Measurements from ENCODE around the gene METTL24.

The METTL24 gene

GRCh38 chr6:110387986-110388385, 29.8 kb upstream of the METTL24 start:
- Histone ChIP-seq H3K27me3 (ENCODE audit: control insufficient read depth, insufficient read depth, low read length) (peaks cover 7% of the 10 kb centered on the region), H3K4me3 (ENCODE audit: low read length) (no peak overlapping the region), H3K4me2 (ENCODE audit: low read length) (no peak overlapping the region), H3K9me3 (replicated peaks; ENCODE audit: low read length) (no peaks in the 10 kb centered on the region), H3K9ac (ENCODE audit: low read depth, low read length) (no peak overlapping the region), H3K4me1 (ENCODE audit: control insufficient read depth, insufficient read depth, low read length) (no peaks in the 10 kb centered on the region), H3K36me3 (ENCODE audit: insufficient read depth, low read length) (no peaks in the 10 kb centered on the region)

GRCh38 chr6:110385458-110385863, 27.3 kb upstream of the METTL24 start:
- Histone ChIP-seq H3K4me2 (ENCODE audit: low read length) (no peak overlapping the region), H3K9me3 (replicated peaks; ENCODE audit: low read length) (no peaks in the 10 kb centered on the region), H3K4me1 (ENCODE audit: control insufficient read depth, insufficient read depth, low read length) (no peaks in the 10 kb centered on the region), H3K9ac (ENCODE audit: low read depth, low read length) (no peak overlapping the region), H3K27me3 (ENCODE audit: control insufficient read depth, insufficient read depth, low read length) (peaks cover 7% of the 10 kb centered on the region), H3K4me3 (ENCODE audit: low read length) (no peak overlapping the region), H3K36me3 (ENCODE audit: insufficient read depth, low read length) (no peaks in the 10 kb centered on the region)

- H3K9me3 ChIP-seq (replicated peaks; ENCODE audit: low read length), result no peaks in the 10 kb centered on the region
- no peak overlapping the region for H3K4me3 ChIP-seq (ENCODE audit: low read length)
- H3K9ac ChIP-seq (ENCODE audit: low read depth, low read length), result no peak overlapping the region
- H3K27me3 ChIP-seq (ENCODE audit: control insufficient read depth, insufficient read depth, low read length), result peaks cover 20% of the 10 kb centered on the region
- H3K4me1 ChIP-seq (ENCODE audit: control insufficient read depth, insufficient read depth, low read length), result no peaks in the 10 kb centered on the region
- H3K36me3 ChIP-seq (ENCODE audit: insufficient read depth, low read length), result no peaks in the 10 kb centered on the region
- no peak overlapping the region for H3K4me2 ChIP-seq (ENCODE audit: low read length)
These were observed 20.4 kb upstream of the METTL24 start for GRCh38 chr6:110378552-110378951.

GRCh38 chr6:110369066-110369465, 10.9 kb upstream of the METTL24 start:
- H3K4me1 ChIP-seq (ENCODE audit: control insufficient read depth, insufficient read depth, low read length), result no peaks in the 10 kb centered on the region
- H3K9ac ChIP-seq (ENCODE audit: low read depth, low read length), result no peak overlapping the region
- no peak overlapping the region for H3K4me2 ChIP-seq (ENCODE audit: low read length)
- no peaks in the 10 kb centered on the region for H3K36me3 ChIP-seq (ENCODE audit: insufficient read depth, low read length)
- H3K4me3 ChIP-seq (ENCODE audit: low read length), result no peak overlapping the region
- no peaks in the 10 kb centered on the region for H3K9me3 ChIP-seq (replicated peaks; ENCODE audit: low read length)
- H3K27me3 ChIP-seq (ENCODE audit: control insufficient read depth, insufficient read depth, low read length), result peaks cover 83% of the 10 kb centered on the region

DNA sequence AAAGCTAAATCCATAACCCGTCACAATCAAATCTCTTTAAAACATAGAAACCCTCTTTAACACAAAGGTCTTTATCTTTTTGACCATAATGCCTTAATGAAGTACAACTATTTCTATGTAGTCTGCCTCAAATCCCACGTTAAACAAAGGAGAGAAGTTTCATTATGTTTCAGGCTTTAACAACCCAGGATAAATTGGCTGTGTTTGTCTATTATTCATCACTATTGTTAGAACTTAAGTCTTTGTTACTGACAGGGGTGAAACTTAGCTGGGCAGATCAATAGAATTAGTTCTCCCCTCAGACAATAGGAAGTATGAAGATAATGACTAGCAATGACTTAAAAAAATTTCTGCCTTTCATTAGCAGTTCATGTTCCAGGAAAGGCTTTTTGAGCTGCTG, 10.1 kb upstream of the METTL24 start:
- Histone ChIP-seq H3K36me3 (ENCODE audit: insufficient read depth, low read length) (no peaks in the 10 kb centered on the region), H3K27me3 (ENCODE audit: control insufficient read depth, insufficient read depth, low read length) (peaks cover 84% of the 10 kb centered on the region), H3K9me3 (replicated peaks; ENCODE audit: low read length) (no peaks in the 10 kb centered on the region), H3K4me2 (ENCODE audit: low read length) (no peak overlapping the region), H3K9ac (ENCODE audit: low read depth, low read length) (no peak overlapping the region), H3K4me3 (ENCODE audit: low read length) (no peak overlapping the region), H3K4me1 (ENCODE audit: control insufficient read depth, insufficient read depth, low read length) (no peaks in the 10 kb centered on the region)

DNA sequence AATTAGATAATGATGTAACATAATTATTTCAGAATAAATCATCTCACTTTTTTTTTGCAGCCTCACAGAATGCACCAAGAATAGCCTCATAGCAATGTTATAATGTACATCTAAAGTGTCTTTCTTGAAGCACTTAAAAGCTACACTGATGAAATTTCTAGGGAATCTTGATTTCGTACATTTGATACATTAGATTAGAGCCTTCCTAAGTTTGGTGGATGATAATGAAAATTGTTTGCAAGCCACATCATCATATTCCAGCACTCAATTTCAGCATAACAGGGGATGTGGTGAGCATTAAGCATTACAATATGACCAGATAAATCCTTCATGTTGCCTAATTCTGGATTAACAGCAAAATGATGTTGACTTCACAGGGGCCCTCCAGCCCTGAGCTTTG, 9.7 kb upstream of the METTL24 start:
- H3K9ac ChIP-seq (ENCODE audit: low read depth, low read length), result no peak overlapping the region
- no peaks in the 10 kb centered on the region for H3K4me1 ChIP-seq (ENCODE audit: control insufficient read depth, insufficient read depth, low read length)
- no peaks in the 10 kb centered on the region for H3K36me3 ChIP-seq (ENCODE audit: insufficient read depth, low read length)
- H3K9me3 ChIP-seq (replicated peaks; ENCODE audit: low read length), result no peaks in the 10 kb centered on the region
- no peak overlapping the region for H3K4me3 ChIP-seq (ENCODE audit: low read length)
- peaks cover 87% of the 10 kb centered on the region for H3K27me3 ChIP-seq (ENCODE audit: control insufficient read depth, insufficient read depth, low read length)
- H3K4me2 ChIP-seq (ENCODE audit: low read length), result no peak overlapping the region

- H3K4me2 ChIP-seq (ENCODE audit: low read length), result no peak overlapping the region
- H3K27me3 ChIP-seq (ENCODE audit: control insufficient read depth, insufficient read depth, low read length), result peaks cover 95% of the 10 kb centered on the region
- no peaks in the 10 kb centered on the region for H3K4me1 ChIP-seq (ENCODE audit: control insufficient read depth, insufficient read depth, low read length)
- H3K4me3 ChIP-seq (ENCODE audit: low read length), result no peak overlapping the region
- no peak overlapping the region for H3K9ac ChIP-seq (ENCODE audit: low read depth, low read length)
- H3K36me3 ChIP-seq (ENCODE audit: insufficient read depth, low read length), result no peaks in the 10 kb centered on the region
- no peaks in the 10 kb centered on the region for H3K9me3 ChIP-seq (replicated peaks; ENCODE audit: low read length)
These were observed 8.8 kb upstream of the METTL24 start for GRCh38 chr6:110366975-110367374.

GRCh38 chr6:110366256-110366655, 8.1 kb upstream of the METTL24 start:
- peaks cover 95% of the 10 kb centered on the region for H3K27me3 ChIP-seq (ENCODE audit: control insufficient read depth, insufficient read depth, low read length)
- H3K4me1 ChIP-seq (ENCODE audit: control insufficient read depth, insufficient read depth, low read length), result no peaks in the 10 kb centered on the region
- no peaks in the 10 kb centered on the region for H3K36me3 ChIP-seq (ENCODE audit: insufficient read depth, low read length)
- no peak overlapping the region for H3K4me3 ChIP-seq (ENCODE audit: low read length)
- no peaks in the 10 kb centered on the region for H3K9me3 ChIP-seq (replicated peaks; ENCODE audit: low read length)
- no peak overlapping the region for H3K9ac ChIP-seq (ENCODE audit: low read depth, low read length)
- no peak overlapping the region for H3K4me2 ChIP-seq (ENCODE audit: low read length)

DNA sequence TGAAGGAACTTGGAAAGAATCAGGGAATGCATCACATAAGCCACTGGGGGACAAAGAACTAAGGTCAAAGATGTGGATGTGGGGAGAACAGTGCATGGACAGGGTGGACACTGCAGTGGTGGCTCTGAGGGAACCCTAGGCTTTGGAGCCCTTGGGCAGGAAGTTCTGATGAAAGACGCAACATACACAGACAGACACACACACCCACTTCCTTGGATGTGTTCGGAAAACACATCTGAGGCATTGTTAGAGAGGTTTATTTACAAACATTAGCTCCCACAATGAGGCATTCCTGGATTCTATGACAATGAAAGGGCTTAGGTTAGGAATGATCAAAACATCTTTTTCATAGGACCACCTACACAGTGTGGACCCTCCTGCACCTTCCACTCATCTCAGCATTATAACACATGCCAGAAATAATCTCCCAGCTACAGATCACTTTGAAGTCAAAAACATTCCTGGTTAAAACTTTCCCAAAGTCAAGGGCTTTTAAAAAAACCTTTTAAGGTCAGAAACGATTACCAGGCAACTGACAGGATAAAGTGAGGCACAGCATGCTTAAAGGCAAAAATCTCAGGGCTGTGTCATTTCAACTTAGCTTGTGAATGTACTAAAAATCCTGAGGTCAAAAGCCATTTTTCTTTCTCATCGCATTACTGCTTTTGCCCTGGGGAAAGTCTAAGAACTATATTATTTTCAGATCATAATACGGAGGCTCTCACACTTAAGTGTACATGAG, 6.4 kb upstream of the METTL24 start:
- no peaks in the 10 kb centered on the region for H3K36me3 ChIP-seq (ENCODE audit: insufficient read depth, low read length)
- H3K9me3 ChIP-seq (replicated peaks; ENCODE audit: low read length), result no peaks in the 10 kb centered on the region
- H3K27me3 ChIP-seq (ENCODE audit: control insufficient read depth, insufficient read depth, low read length), result peaks cover 95% of the 10 kb centered on the region
- no peak overlapping the region for H3K9ac ChIP-seq (ENCODE audit: low read depth, low read length)
- no peaks in the 10 kb centered on the region for H3K4me1 ChIP-seq (ENCODE audit: control insufficient read depth, insufficient read depth, low read length)
- no peak overlapping the region for H3K4me2 ChIP-seq (ENCODE audit: low read length)
- H3K4me3 ChIP-seq (ENCODE audit: low read length), result no peak overlapping the region

GRCh38 chr6:110363748-110364147, 5.6 kb upstream of the METTL24 start:
- Histone ChIP-seq H3K4me2 (ENCODE audit: low read length) (no peak overlapping the region), H3K36me3 (ENCODE audit: insufficient read depth, low read length) (no peaks in the 10 kb centered on the region), H3K9ac (ENCODE audit: low read depth, low read length) (no peak overlapping the region), H3K4me3 (ENCODE audit: low read length) (no peak overlapping the region), H3K9me3 (replicated peaks; ENCODE audit: low read length) (no peaks in the 10 kb centered on the region), H3K27me3 (ENCODE audit: control insufficient read depth, insufficient read depth, low read length) (peaks cover 95% of the 10 kb centered on the region), H3K4me1 (ENCODE audit: control insufficient read depth, insufficient read depth, low read length) (no peaks in the 10 kb centered on the region)

- H3K4me3 ChIP-seq (ENCODE audit: low read length), result no peak overlapping the region
- no peaks in the 10 kb centered on the region for H3K9me3 ChIP-seq (replicated peaks; ENCODE audit: low read length)
- peaks cover 5% of the 10 kb centered on the region for H3K4me1 ChIP-seq (ENCODE audit: control insufficient read depth, insufficient read depth, low read length)
- H3K27me3 ChIP-seq (ENCODE audit: control insufficient read depth, insufficient read depth, low read length), result peaks cover 90% of the 10 kb centered on the region
- H3K9ac ChIP-seq (ENCODE audit: low read depth, low read length), result no peak overlapping the region
- H3K36me3 ChIP-seq (ENCODE audit: insufficient read depth, low read length), result no peaks in the 10 kb centered on the region
- no peak overlapping the region for H3K4me2 ChIP-seq (ENCODE audit: low read length)
These were observed 2.5 kb upstream of the METTL24 start for GRCh38 chr6:110360676-110361075.

- Histone ChIP-seq H3K9ac (ENCODE audit: low read depth, low read length) (no peak overlapping the region), H3K27me3 (ENCODE audit: control insufficient read depth, insufficient read depth, low read length) (peaks cover 81% of the 10 kb centered on the region), H3K4me1 (ENCODE audit: control insufficient read depth, insufficient read depth, low read length) (peaks cover 5% of the 10 kb centered on the region), H3K4me3 (ENCODE audit: low read length) (no peak overlapping the region), H3K4me2 (ENCODE audit: low read length) (no peak overlapping the region), H3K9me3 (replicated peaks; ENCODE audit: low read length) (no peaks in the 10 kb centered on the region), H3K36me3 (ENCODE audit: insufficient read depth, low read length) (no peaks in the 10 kb centered on the region)
These were observed 1.4 kb upstream of the METTL24 start for GRCh38 chr6:110359556-110359955.
